Esophagus (tissue), 2 donors: ENCODE results near the gene IFIT1B. TPM values are rescaled to one million over a fixed set of nuclear protein-coding genes. Genes with fewer than 3 reads are reported as not detected.

Experiments used
- H3K27ac ChIP-seq, 2 donors: one replicate each; pipeline ENCODE4 v1.5.1; 2013; ENCODE audit warnings: low read depth in 2 of 2, mild to moderate bottlenecking in 2 of 2, inconsistent platforms in 1 of 2, low read length in 1 of 2, moderate library complexity in 1 of 2
- H3K27me3 ChIP-seq, 2 donors: one replicate each; pipeline ENCODE4 v1.6.1; 2013; ENCODE audit warnings: low read length in 2 of 2, control low read depth in 1 of 2, mild to moderate bottlenecking in 1 of 2; ENCODE audit not compliant: insufficient read depth in 2 of 2, control insufficient read depth in 1 of 2
- H3K36me3 ChIP-seq, 2 donors: one replicate each; pipeline ENCODE4 v1.6.1; 2013; ENCODE audit warnings: low read length in 1 of 2; ENCODE audit not compliant: control insufficient read depth in 2 of 2, insufficient read depth in 2 of 2
- H3K4me1 ChIP-seq, 2 donors: one replicate each; pipeline ENCODE4 v1.6.1; 2013; ENCODE audit warnings: low read length in 1 of 2; ENCODE audit not compliant: control insufficient read depth in 2 of 2, insufficient read depth in 2 of 2
- H3K4me3 ChIP-seq, 2 donors: one replicate each; pipeline ENCODE4 v1.5.1; 2013; ENCODE audit warnings: low read length in 2 of 2, mild to moderate bottlenecking in 2 of 2, low read depth in 1 of 2, moderate library complexity in 1 of 2
- H3K9me3 ChIP-seq, 2 donors: one replicate each; pipeline ENCODE4 v1.6.1; 2013; ENCODE audit warnings: mild to moderate bottlenecking in 2 of 2, low read depth in 1 of 2, low read length in 1 of 2, moderate library complexity in 1 of 2; ENCODE audit not compliant: control insufficient read depth in 2 of 2, insufficient read depth in 1 of 2
- WGBS, 2 donors: extraction: QIAGEN DNeasy Blood & Tissue Kit; methylation state at CpG; one replicate each; pipeline ENCODE4 v1.1.7; 2013; 5-methylcytosine and 5-hydroxymethylcytosine counted together
- polyA plus RNA-seq, 2 donors: library from polyadenylated mRNA; stranded (reverse); fragments of 200-250 nt; gene quantifications; one replicate each; pipeline ENCODE4 v1.2.3, GENCODE V29; 2013
- donor health status: healthy with polysubstance abuse.
- donor health status: Bipolar disorder and iron deficiency.

The IFIT1B gene
- polyA plus RNA-seq, 2 donors = not detected

GRCh38 chr10:89371987-89372386 is 5.9 kb upstream of the IFIT1B start:
- H3K27me3 ChIP-seq = no peaks in the 10 kb centered on the region
- H3K36me3 ChIP-seq = no peaks in the 10 kb centered on the region
- no peaks in the 10 kb centered on the region for H3K4me1 ChIP-seq
- H3K27ac ChIP-seq = no peak overlapping the region
- 82 to 91% methylated on average over 3 of the region's 3 CpGs for WGBS, 2 donors
- H3K9me3 ChIP-seq = no peaks in the 10 kb centered on the region
- H3K4me3 ChIP-seq = no peak overlapping the region

GRCh38 chr10:89373916-89374711 is 3.7 kb upstream of the IFIT1B start:
- H3K4me1 ChIP-seq = no peaks in the 10 kb centered on the region
- no peaks in the 10 kb centered on the region for H3K36me3 ChIP-seq
- no peak overlapping the region for H3K4me3 ChIP-seq
- WGBS, 2 donors = 20 to 38% methylated on average over 3 of the region's 3 CpGs
- H3K27me3 ChIP-seq = no peaks in the 10 kb centered on the region
- H3K9me3 ChIP-seq = no peaks in the 10 kb centered on the region
- peak overlapping the region; percentile 55 to 72 for H3K27ac ChIP-seq

- H3K27me3 ChIP-seq = no peaks in the 10 kb centered on the region
- no peaks in the 10 kb centered on the region for H3K36me3 ChIP-seq
- no peaks in the 10 kb centered on the region for H3K4me1 ChIP-seq
- H3K27ac ChIP-seq = peak overlapping the region; percentile 72 to 73
- no peaks in the 10 kb centered on the region for H3K9me3 ChIP-seq
- H3K4me3 ChIP-seq = no peak overlapping the region
Observed at GRCh38 chr10:89374713-89375141, 3.1 kb upstream of the IFIT1B start.

- Histone ChIP-seq H3K9me3 (no peaks in the 10 kb centered on the region), H3K27me3 (no peaks in the 10 kb centered on the region), H3K4me1 (peaks cover 0 to 3% of the 10 kb centered on the region in 2 donors), H3K4me3 (no peak overlapping the region), H3K27ac (no peak overlapping the region), H3K36me3 (no peaks in the 10 kb centered on the region)
Observed at GRCh38 chr10:89379103-89379502, 1.2 kb downstream of the IFIT1B start.

- no peaks in the 10 kb centered on the region for H3K27me3 ChIP-seq
- 70 to 74% methylated on average over 1 of the region's 1 CpG for whole genome bisulfite sequencing, 2 donors
- H3K27ac ChIP-seq = peak overlapping the region; percentile 40 to 61
- H3K4me3 ChIP-seq = no peak overlapping the region
- no peaks in the 10 kb centered on the region for H3K36me3 ChIP-seq
- H3K4me1 ChIP-seq = peaks cover 0 to 3% of the 10 kb centered on the region in 2 donors
- H3K9me3 ChIP-seq = no peaks in the 10 kb centered on the region
Observed at GRCh38 chr10:89382757-89383156, 4.9 kb downstream of the IFIT1B start.

- peaks cover 0 to 3% of the 10 kb centered on the region in 2 donors for H3K4me1 ChIP-seq
- 81 to 87% methylated on average over 4 of the region's 4 CpGs for WGBS, 2 donors
Observed at GRCh38 chr10:89384474-89385340, 6.9 kb downstream of the IFIT1B start.

GRCh38 chr10:89388806-89389205 is 10.9 kb downstream of the IFIT1B start:
- Histone ChIP-seq H3K4me1 (no peaks in the 10 kb centered on the region), H3K27me3 (no peaks in the 10 kb centered on the region), H3K9me3 (no peaks in the 10 kb centered on the region), H3K36me3 (no peaks in the 10 kb centered on the region), H3K27ac (no peak overlapping the region), H3K4me3 (no peak overlapping the region)
- WGBS, 2 donors = 73 to 76% methylated on average over 2 of the region's 2 CpGs

More at GRCh38 chr10:89384474-89385340, 6.9 kb downstream of the IFIT1B start:
- H3K4me3 ChIP-seq = no peak overlapping the region
- H3K9me3 ChIP-seq = no peaks in the 10 kb centered on the region
- H3K27ac ChIP-seq = no peak overlapping the region
- no peaks in the 10 kb centered on the region for H3K36me3 ChIP-seq
- no peaks in the 10 kb centered on the region for H3K27me3 ChIP-seq

- H3K4me1 ChIP-seq = no peaks in the 10 kb centered on the region
- no peak overlapping the region for H3K27ac ChIP-seq
- 84 to 85% methylated on average over 1 of the region's 1 CpG for WGBS, 2 donors
- H3K9me3 ChIP-seq = no peaks in the 10 kb centered on the region
- no peaks in the 10 kb centered on the region for H3K27me3 ChIP-seq
- H3K4me3 ChIP-seq = no peak overlapping the region
- H3K36me3 ChIP-seq = no peaks in the 10 kb centered on the region
Observed at GRCh38 chr10:89389254-89389653, 11.4 kb downstream of the IFIT1B start.

GRCh38 chr10:89390476-89391225 is 12.8 kb downstream of the IFIT1B start:
- 84 to 86% methylated on average over 5 of the region's 5 CpGs for WGBS, 2 donors
- Histone ChIP-seq H3K4me3 (no peak overlapping the region), H3K4me1 (no peaks in the 10 kb centered on the region), H3K36me3 (no peaks in the 10 kb centered on the region), H3K9me3 (no peaks in the 10 kb centered on the region), H3K27ac (no peak overlapping the region), H3K27me3 (no peaks in the 10 kb centered on the region)
